ENCODE results near the gene KDM4D.

DNA sequence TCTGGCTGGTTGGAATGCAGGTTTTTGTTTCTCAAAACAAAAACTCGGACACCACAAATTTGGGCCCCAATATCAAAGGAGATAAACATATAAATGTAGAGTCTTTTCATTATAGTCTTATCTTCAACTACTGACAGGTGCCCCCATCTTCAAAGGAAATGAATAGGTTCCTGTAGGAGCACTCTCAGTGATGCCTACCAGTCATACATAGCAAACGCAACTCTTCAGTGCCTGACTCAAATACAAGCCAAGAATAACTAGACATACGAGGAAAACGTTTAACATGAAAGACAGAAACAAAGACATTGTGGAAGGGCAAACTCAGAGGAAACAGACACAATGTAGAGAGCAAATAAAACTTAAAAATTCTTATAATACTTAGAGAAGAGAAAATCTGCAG is 13.9 kb downstream of the KDM4D start:
- TF ChIP-seq, protein P1, sequence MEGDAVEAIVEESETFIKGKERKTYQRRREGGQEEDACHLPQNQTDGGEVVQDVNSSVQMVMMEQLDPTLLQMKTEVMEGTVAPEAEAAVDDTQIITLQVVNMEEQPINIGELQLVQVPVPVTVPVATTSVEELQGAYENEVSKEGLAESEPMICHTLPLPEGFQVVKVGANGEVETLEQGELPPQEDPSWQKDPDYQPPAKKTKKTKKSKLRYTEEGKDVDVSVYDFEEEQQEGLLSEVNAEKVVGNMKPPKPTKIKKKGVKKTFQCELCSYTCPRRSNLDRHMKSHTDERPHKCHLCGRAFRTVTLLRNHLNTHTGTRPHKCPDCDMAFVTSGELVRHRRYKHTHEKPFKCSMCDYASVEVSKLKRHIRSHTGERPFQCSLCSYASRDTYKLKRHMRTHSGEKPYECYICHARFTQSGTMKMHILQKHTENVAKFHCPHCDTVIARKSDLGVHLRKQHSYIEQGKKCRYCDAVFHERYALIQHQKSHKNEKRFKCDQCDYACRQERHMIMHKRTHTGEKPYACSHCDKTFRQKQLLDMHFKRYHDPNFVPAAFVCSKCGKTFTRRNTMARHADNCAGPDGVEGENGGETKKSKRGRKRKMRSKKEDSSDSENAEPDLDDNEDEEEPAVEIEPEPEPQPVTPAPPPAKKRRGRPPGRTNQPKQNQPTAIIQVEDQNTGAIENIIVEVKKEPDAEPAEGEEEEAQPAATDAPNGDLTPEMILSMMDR (IDR thresholded peaks at IDR 0.05) = no peak
- TF ChIP-seq POLR2A (IDR thresholded peaks at IDR 0.05) = no peak

Data from esophagus squamous epithelium (tissue), 4 donors.